Stimulated activated CD4-positive, alpha-beta T cell treated with anti-CD3 and anti-CD28 coated beads, Interleukin-12 subunit alpha, Interleukin-12 subunit beta, amount 100 ng/mL, for 48 hours (primary cell): ENCODE data around the gene EVA1C.
"Not testable (repeated sequence)": the region's sequence is repeated elsewhere in the genome, so short reads cannot be mapped to it uniquely, and the experiment has no call there.

Experiments
- DNase-seq, 3 donors: peaks; one replicate each; pipeline ENCODE4 v3.0.0-alpha.2; 2020; ENCODE audit warnings: low read depth in 2 of 3, low spot score in 1 of 3

Gene EVA1C

GRCh38 chr21:32461503-32461902, 49.0 kb downstream of the EVA1C start:
- DNase-seq, result no peak

DNA sequence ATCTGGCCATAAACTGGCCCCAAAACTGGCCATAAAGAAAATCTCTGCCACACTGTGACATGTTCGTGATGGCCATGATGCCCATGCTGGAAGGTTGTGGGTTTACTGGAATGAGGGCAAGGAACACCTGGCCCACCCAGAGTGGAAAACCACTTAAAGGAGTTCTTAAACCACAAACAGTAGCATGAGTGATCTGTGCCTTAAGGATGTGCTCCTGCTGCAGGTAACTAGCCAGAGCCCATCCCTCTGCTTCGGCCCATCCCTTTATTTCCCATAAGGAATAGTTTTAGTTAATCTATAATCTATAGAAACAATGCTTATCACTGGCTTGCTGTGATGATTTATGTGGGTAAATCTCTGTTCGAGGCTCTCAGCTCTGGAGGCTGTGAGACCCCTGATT, 50.1 kb downstream of the EVA1C start:
- not testable (repeated sequence) for DNase-seq

GRCh38 chr21:32463367-32463766, 50.9 kb downstream of the EVA1C start:
- no peak for DNase-seq

DNA sequence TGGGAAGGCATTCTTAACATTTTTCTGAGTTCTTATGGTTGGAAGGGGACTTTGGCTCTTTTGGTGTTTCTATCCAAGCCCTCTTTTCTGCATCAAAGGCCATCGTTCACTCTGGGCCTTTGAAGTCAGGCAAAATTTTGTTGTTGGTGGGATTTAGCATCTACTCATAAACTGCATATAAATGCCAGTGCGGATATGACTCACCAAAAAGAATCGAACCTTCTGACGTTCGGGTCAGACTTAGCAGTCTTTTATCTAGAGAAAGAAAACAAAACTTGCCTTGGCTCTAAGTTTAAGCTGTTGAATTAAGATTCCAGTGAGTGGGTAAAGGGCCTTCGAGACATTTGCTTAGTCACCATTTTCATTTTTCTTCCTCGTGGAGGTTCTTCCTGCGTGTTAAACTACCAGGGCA, 51.4 kb downstream of the EVA1C start:
- DNase-seq, result no peak

DNA sequence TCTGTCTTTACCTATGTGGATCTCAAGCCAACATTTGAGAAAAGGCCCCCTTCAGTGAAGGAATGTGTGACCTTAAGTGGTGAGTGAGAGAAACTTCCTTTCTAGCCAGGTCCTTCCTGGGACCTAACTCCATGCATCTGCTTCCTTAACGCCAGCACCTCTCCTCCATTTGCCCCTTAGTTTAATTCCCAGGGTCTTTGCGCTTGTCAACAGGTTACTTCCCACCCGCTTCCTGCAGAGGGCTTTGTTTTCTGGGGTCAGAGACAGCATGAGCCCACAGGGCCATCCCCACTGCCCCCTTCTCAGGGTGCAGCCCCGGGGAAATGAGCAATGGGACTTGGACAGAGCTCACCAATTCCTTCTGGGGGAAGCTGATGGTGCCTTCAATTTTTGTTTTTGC, 54.8 kb downstream of the EVA1C start:
- DNase-seq, result no peak

DNA sequence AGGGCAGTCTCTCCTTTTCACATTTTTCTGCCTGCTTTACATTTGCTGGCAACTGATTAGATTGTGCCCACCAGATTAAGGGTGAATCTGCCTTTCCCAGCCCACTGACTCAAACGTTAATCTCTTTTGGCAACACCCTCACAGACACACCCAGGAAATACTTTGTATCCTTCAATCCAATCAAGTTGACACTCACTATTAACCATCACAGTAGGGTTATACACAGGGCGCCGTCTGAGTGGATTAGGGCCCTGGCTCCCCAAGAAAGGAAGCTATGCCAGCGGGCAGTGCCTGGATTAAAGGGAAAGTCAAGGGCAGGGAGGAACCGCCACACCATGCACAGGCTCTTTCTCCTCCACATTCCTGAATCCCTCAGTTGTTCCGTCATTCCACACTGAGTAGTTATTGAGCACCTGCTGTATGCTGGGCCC, 56.2 kb downstream of the EVA1C start:
- no peak for DNase-seq

DNA sequence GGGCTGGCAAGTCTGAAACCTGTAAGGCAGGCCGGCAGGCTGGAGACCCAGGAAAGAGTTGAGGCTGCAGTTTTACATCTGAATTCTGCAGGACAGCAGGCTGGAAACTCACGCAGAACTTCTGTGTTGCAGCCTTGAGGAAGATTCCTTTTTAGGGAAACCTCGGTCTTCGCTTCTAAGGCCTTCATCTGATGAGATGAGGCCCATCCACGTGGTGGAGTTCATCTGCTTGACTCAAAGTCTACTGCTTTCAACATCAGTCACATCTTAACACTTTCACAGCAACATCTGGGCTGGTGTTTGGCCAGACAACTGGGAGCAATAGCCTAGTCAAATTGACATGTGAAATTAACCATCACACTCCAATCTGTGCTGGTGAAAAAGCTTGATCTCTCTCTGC, 57.1 kb downstream of the EVA1C start:
- DNase-seq, result no peak

- no peak for DNase-seq
These were observed 57.7 kb downstream of the EVA1C start for GRCh38 chr21:32470206-32470605.

GRCh38 chr21:32472890-32473765, 60.6 kb downstream of the EVA1C start:
- DNase-seq, result no peak

- no peak for DNase-seq
These were observed 61.9 kb downstream of the EVA1C start for GRCh38 chr21:32474179-32475059.

DNA sequence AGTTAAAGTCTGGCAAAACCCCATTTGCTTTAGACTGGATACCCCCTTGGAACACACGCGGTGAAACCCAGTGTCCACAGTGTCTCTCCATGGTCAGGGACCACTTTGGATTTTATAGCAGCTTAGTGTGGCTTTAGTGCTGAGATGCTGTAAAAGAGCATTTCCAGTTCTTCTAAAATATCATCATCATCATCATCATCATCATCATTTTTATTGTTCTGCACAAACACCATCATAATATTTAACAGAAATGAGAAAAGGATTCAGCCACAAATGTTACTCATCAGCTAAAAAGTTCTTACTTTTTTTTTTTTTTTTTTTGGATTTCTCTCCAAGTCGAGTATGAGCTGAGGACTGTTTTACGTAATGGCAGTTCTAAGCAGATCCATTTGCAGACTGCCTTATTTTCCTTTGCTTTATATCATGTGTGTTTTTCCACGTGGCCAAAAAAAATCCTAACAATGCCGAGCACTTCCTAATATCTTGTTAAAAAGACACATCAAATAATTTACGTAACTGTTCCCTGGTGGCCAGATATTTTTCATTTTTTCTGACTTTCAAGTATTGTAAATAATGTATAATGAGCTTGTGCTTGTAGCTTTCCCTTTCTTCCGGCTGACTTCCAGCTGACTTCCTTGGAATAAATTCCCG, 62.8 kb downstream of the EVA1C start:
- no peak for DNase-seq

DNA sequence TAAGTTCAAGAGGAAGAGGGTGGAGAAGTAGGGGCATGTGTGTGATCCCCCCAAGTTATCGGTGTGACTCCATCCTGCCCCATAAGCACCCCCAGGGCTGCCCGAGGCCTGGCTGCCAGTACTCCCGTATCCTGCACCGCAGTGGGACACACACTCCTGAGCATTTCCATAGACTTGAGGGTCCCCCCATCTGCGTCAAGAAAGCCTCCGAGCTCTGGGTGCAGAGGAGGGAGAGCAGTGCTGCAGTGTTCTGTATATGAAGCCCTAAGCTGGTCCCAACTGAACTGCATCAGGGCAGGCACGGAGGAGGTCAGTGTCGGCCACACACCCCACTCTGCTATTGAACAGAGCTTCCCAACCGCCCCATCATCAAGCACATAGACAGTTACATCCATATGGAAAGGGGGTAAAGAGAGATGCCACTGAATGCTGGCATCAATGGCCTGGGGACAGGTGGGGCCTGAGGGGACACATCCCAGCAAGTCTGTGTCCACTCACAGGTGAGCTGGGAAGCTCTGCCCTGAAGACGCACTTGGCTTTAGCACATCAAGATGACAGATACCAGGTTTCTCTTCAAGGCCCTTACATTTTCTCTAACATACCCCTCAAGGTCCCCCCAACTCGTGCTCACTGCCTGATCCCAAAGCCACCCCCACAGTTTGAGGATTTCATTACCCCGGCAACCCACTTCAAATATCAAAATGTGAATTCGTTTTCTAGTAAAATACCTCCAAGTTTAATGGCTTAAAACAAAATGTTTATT, 64.3 kb downstream of the EVA1C start:
- no peak for DNase-seq

DNA sequence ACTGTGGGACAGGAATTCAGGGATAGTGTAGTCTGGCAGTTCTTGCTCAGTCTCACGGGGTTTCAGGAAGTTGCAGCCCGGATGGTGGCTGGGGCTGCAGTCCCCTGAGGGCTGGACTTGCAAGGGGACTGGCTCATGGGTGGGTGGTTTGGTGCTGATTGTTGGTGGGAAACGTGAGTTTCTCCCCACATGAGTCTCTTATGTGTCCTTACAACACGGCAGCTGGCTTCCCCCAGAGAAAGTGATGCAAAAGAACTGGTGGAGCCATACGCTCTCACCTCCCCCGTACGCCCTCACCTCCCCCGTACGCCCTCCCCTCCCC, 64.9 kb downstream of the EVA1C start:
- DNase-seq, result no peak

DNA sequence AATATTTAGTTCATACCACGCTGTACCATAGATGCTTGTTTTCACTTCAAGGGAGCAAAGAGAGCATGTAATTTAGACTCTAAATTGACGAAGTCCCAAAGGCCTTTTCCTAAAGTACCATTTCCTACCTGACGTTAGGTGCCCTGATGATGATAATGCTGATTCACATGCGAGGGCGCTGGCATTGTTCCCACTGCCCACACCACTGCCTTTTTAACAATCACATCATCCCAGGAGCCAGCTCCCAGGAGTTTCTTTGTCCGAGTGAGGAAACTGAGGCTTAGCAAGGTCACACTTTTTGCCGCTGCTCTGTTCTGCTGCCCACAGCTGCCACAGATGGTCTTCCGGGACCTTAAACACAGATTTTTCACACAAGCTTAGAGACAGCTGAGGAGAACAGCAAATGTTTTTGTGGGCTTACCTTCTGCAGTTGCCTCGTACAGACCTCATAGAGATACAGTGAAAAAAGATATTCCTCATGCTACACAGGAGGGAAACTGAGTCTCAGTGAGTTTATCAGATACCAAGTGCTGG, 69.4 kb downstream of the EVA1C start:
- DNase-seq, result no peak

DNA sequence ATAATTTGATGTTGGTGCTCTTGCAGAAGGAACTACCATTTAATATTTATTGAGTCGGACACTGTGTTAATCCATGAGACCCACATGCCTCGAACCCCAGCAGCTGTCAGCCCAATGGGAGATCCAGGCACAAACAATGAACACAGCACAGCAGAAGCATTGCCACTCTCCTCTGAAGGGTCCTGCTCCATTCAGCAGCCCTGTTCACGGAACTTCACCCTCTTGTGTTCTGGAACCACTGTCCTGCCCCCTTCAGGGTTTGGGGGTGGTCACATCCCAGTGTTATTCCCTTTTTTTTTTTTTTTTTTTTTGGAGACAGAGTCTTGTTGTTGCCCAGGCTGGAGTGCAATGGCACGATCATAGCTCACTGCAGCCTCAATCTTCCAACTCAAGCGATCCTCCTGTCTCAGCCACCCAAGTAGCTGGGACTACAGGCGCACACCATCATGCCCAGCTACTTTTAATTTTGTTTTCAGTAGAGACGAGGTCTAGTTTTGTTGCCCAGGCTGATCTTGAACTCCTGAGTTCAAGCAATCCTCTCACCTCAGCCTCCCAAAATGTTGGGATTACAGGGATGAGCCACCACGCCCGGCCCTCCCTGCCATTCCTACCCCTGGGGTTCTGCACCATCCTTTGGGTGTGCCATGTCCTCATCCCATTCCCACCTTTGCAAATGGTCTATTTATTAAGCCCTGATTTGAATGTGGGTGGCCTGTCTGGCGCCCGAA, 70.2 kb downstream of the EVA1C start:
- no peak for DNase-seq

- no peak for DNase-seq
These were observed 70.7 kb downstream of the EVA1C start for GRCh38 chr21:32483293-32483595.

DNA sequence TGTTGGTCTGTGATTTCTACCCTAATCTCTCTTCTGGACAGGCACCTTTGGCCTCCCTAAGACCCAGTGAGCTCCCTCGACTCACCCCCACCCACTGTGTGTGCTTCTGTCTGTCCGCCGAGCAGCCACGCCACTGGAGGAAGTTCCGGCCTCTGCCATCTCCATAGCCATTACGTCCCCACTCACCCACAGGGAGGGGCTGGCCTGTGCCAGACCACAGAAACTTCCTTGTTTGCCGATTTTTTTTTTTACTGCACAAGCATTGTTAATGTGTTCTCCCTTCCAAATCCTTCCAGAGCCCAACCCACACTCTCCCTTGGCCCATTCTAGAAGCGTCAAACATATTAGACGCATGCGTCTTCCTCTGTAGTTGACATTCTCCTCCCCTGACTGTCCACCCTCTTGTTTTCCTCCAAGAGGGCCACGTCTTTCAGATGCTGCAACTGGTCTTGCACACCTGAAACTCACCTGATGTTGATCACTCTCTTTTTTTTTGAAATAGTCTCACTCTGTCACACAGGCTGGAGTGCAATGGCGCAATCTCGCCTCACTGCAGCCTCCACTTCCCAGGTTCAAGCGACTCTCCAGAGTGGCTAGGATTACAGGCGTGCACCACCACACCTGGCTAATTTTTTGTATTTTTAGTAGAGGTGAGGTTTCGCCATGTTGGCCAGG, 72.3 kb downstream of the EVA1C start:
- no peak for DNase-seq

- DNase-seq, result no peak
These were observed 79.9 kb downstream of the EVA1C start for GRCh38 chr21:32492376-32492775.

- no peak for DNase-seq
These were observed 82.6 kb downstream of the EVA1C start for GRCh38 chr21:32494934-32495709.
